Prostate gland (tissue), 2 donors: ENCODE results near the gene SGMS2.

Experiments used
- CTCF ChIP-seq, 4 experiments: fragments of 200-600 bp in 2 of 4; fragments of 450-650 bp in 2 of 4; sonication (generic) in 2 of 4; IDR thresholded peaks; 1 replicate in 3 of 4; 2 replicates in 1 of 4; pipeline ENCODE4 v1.5.1; 2016 to 2019; ENCODE audit warnings: antibody characterized with exemption in 4 of 4, mild to moderate bottlenecking in 2 of 4, moderate library complexity in 2 of 4
- POLR2A ChIP-seq: fragments of 450-650 bp; IDR thresholded peaks from one replicate; pipeline ENCODE4 v1.6.1; 2016; ENCODE audit warnings: antibody characterized with exemption, mild to moderate bottlenecking

- TF ChIP-seq CTCF (IDR thresholded peaks at IDR 0.05) (no peak), POLR2A (no peak)
Measured at GRCh38 chr4:107874024-107874423, 49.3 kb downstream of the SGMS2 start.
